ENCODE data around the gene CYP26B1. TPM values are rescaled to one million over a fixed set of nuclear protein-coding genes. Genes with fewer than 3 reads are reported as not detected.
A peak's percentile ranks its signal among the peaks of the same experiment; 100 is the strongest.

The CYP26B1 gene
- total and polyA plus RNA-seq, 11 donors = 0.76 to 5.9 (median 2.1) TPM

GRCh38 chr2:72175636-72176035 lies 28.0 kb upstream of the CYP26B1 start:
- no peaks in the 10 kb centered on the region for H3K9me3 ChIP-seq
- peaks cover 0 to 6% (median 0%) of the 10 kb centered on the region in 12 donors for H3K4me1 ChIP-seq
- no peak overlapping the region for H3K4me3 ChIP-seq
- TF ChIP-seq POLR2A (IDR thresholded peaks at IDR 0.05) (no peak), CTCF (IDR thresholded peaks at IDR 0.05) (no peak)
- ATAC-seq = peak in 1 of 4 donors; percentile 25
- DNase-seq = no peak
- peaks cover 0 to 53% (median 26%) of the 10 kb centered on the region in 9 donors for H3K36me3 ChIP-seq
- H3K27me3 ChIP-seq = no peaks in the 10 kb centered on the region
- intact Hi-C loops (cut with DNase I) = no loop called here
- no peak overlapping the region for H3K27ac ChIP-seq
- WGBS, 4 donors = 95 to 97% (median 96%) methylated on average over 4 of the region's 4 CpGs

- TF ChIP-seq POLR2A (IDR thresholded peaks at IDR 0.05) = no peak
- TF ChIP-seq CTCF (IDR thresholded peaks at IDR 0.05) = no peak
- ATAC-seq (peak in 3 of 4 donors; percentile 24 to 38 (median 38)), DNase-seq (no peak)
- H3K4me3 ChIP-seq = no peak overlapping the region
- peaks cover 0 to 42% (median 21%) of the 10 kb centered on the region in 9 donors for H3K36me3 ChIP-seq
- H3K4me1 ChIP-seq = peaks cover 0 to 6% (median 0%) of the 10 kb centered on the region in 12 donors
- intact Hi-C loops (cut with DNase I) = no loop called here
- no peak overlapping the region for H3K27ac ChIP-seq
- H3K27me3 ChIP-seq = no peaks in the 10 kb centered on the region
- peaks cover 0 to 3% (median 0%) of the 10 kb centered on the region in 12 donors for H3K9me3 ChIP-seq
- WGBS, 4 donors = 44 to 58% (median 47%) methylated on average over 8 of the region's 8 CpGs
Observed at GRCh38 chr2:72173640-72174321, 26.1 kb upstream of the CYP26B1 start.

- TF ChIP-seq POLR2A (IDR thresholded peaks at IDR 0.05) = no peak
- TF ChIP-seq CTCF (IDR thresholded peaks at IDR 0.05) = no peak
- H3K27ac ChIP-seq = no peak overlapping the region
- peaks cover 0 to 29% (median 8%) of the 10 kb centered on the region in 9 donors for H3K36me3 ChIP-seq
- 94 to 97% (median 95%) methylated on average over 2 of the region's 2 CpGs for WGBS, 4 donors
- no peak overlapping the region for H3K4me3 ChIP-seq
- no peaks in the 10 kb centered on the region for H3K27me3 ChIP-seq
- DNase-seq (no peak), ATAC-seq (no peak)
- peaks cover 0 to 6% (median 0%) of the 10 kb centered on the region in 12 donors for H3K4me1 ChIP-seq
- H3K9me3 ChIP-seq = peaks cover 0 to 11% (median 0%) of the 10 kb centered on the region in 12 donors
- intact Hi-C loops (cut with DNase I) = no loop called here
Observed at GRCh38 chr2:72172478-72172877, 24.8 kb upstream of the CYP26B1 start.

GRCh38 chr2:72166279-72166678 lies 18.6 kb upstream of the CYP26B1 start:
- intact Hi-C loops (cut with DNase I) = loop anchor here in 1 of 10 donors (10.0 kb wide), 1 partner anchor 409 kb away; no protein-coding TSS in a partner anchor

More at GRCh38 chr2:72166279-72166678, 18.6 kb upstream of the CYP26B1 start:
- DNase-seq = no peak
- Histone ChIP-seq H3K27me3 (no peaks in the 10 kb centered on the region), H3K4me3 (no peak overlapping the region), H3K4me1 (no peaks in the 10 kb centered on the region), H3K27ac (no peak overlapping the region), H3K36me3 (no peaks in the 10 kb centered on the region), H3K9me3 (peaks cover 0 to 11% (median 0%) of the 10 kb centered on the region in 12 donors)
- no peak for ATAC-seq
- no peak for TF ChIP-seq POLR2A (IDR thresholded peaks at IDR 0.05)
- TF ChIP-seq CTCF (IDR thresholded peaks at IDR 0.05) = no peak
- 80 to 87% (median 82%) methylated on average over 3 of the region's 3 CpGs for WGBS, 4 donors

Measured in heart left ventricle (tissue), 16 donors.